ENCODE results near the gene DYNC1H1.

- TF ChIP-seq CTCF (IDR thresholded peaks at IDR 0.05) (no peak), POLR2A (IDR thresholded peaks at IDR 0.05) (no peak)
These were observed 41.5 kb upstream of the DYNC1H1 start for GRCh38 chr14:101922866-101923265.
